Mesenchymal stem cell (in vitro differentiated cells and primary cell): ENCODE results near the gene ALCAM.
A peak's percentile ranks its signal among the peaks of the same experiment; 100 is the strongest.

ENCODE experiments used
- DNase-seq: peaks from one replicate; pipeline ENCODE4 v3.0.0-alpha.2; 2013
- H2AFZ ChIP-seq: one replicate; pipeline ENCODE4 v1.6.1; 2013; ENCODE audit warnings: low read depth, mild to moderate bottlenecking, control low read depth, inconsistent platforms, low read length, moderate library complexity
- H2AK5ac ChIP-seq: 2 replicates; pipeline ENCODE4 v1.6.1; 2013; ENCODE audit warnings: low read length, moderate library complexity, mild to moderate bottlenecking, inconsistent platforms; ENCODE audit not compliant: severe bottlenecking
- H2BK120ac ChIP-seq: one replicate; pipeline ENCODE4 v1.6.1; 2013; ENCODE audit warnings: low read depth, mild to moderate bottlenecking, inconsistent platforms, low read length, moderate library complexity
- H2BK12ac ChIP-seq, 2 experiments: one replicate each; pipeline ENCODE4 v1.6.1; 2013; ENCODE audit warnings: inconsistent platforms in 2 of 2, low read length in 2 of 2, mild to moderate bottlenecking in 2 of 2, moderate library complexity in 2 of 2, control low read depth in 1 of 2
- H2BK15ac ChIP-seq: one replicate; pipeline ENCODE4 v1.6.1; 2013; ENCODE audit warnings: mild to moderate bottlenecking, low read depth, inconsistent platforms; ENCODE audit not compliant: poor library complexity, severe bottlenecking
- H2BK5ac ChIP-seq: 2 replicates; pipeline ENCODE4 v1.6.1; 2013; ENCODE audit warnings: low read depth, mild to moderate bottlenecking, low read length, control low read depth, inconsistent platforms; ENCODE audit not compliant: poor library complexity, severe bottlenecking
- H3K14ac ChIP-seq, 2 experiments: one replicate each; pipeline ENCODE4 v1.6.1; 2013; ENCODE audit warnings: inconsistent platforms in 2 of 2, low read length in 2 of 2, control low read depth in 1 of 2, mild to moderate bottlenecking in 1 of 2, moderate library complexity in 1 of 2
- H3K18ac ChIP-seq, 2 experiments: one replicate each; pipeline ENCODE4 v1.6.1; 2013; ENCODE audit warnings: inconsistent platforms in 2 of 2, low read length in 2 of 2, control low read depth in 1 of 2, low read depth in 1 of 2, mild to moderate bottlenecking in 1 of 2
- H3K23ac ChIP-seq, 2 experiments: one replicate each; pipeline ENCODE4 v1.6.1; 2013; ENCODE audit warnings: inconsistent platforms in 2 of 2, low read length in 2 of 2, mild to moderate bottlenecking in 2 of 2, moderate library complexity in 2 of 2, control low read depth in 1 of 2
- H3K27ac ChIP-seq: 2 replicates; pipeline ENCODE4 v1.5.1; 2013; ENCODE audit warnings: mild to moderate bottlenecking, moderate library complexity, low read length, control low read depth, inconsistent platforms; ENCODE audit not compliant: poor library complexity, severe bottlenecking
- H3K27me3 ChIP-seq, 2 experiments: 2 replicates each; pipeline versions ENCODE4 v1.6.1 to v1.7.0; 2013; ENCODE audit warnings: low read length in 2 of 2, mild to moderate bottlenecking in 2 of 2, moderate library complexity in 2 of 2, control low read depth in 1 of 2, inconsistent platforms in 1 of 2; ENCODE audit not compliant: control insufficient read depth in 1 of 2, insufficient read depth in 1 of 2
- H3K36me3 ChIP-seq, 2 experiments: 2 replicates each; pipeline versions ENCODE4 v1.6.1 to v1.7.0; 2013; ENCODE audit warnings: low read length in 2 of 2, control low read depth in 1 of 2, inconsistent platforms in 1 of 2, low read depth in 1 of 2, mild to moderate bottlenecking in 1 of 2; ENCODE audit not compliant: insufficient read depth in 2 of 2, control insufficient read depth in 1 of 2
- H3K4ac ChIP-seq, 2 experiments: one replicate each; pipeline ENCODE4 v1.6.1; 2013; ENCODE audit warnings: inconsistent platforms in 2 of 2, low read length in 2 of 2, mild to moderate bottlenecking in 2 of 2, moderate library complexity in 2 of 2, control low read depth in 1 of 2, low read depth in 1 of 2
- H3K4me1 ChIP-seq: 2 replicates; pipeline ENCODE4 v1.6.1; 2013; ENCODE audit warnings: low read depth, low read length, control low read depth; ENCODE audit not compliant: control insufficient read depth, insufficient read depth
- H3K4me2 ChIP-seq: 2 replicates; pipeline ENCODE4 v1.6.1; 2013; ENCODE audit warnings: low read length, mild to moderate bottlenecking, inconsistent platforms; ENCODE audit not compliant: poor library complexity, severe bottlenecking
- H3K4me3 ChIP-seq, 2 experiments: 2 replicates each; pipeline versions ENCODE4 v1.5.1 to v1.7.0; 2013; ENCODE audit warnings: low read length in 2 of 2, mild to moderate bottlenecking in 2 of 2, control low read depth in 1 of 2, low read depth in 1 of 2; ENCODE audit not compliant: insufficient read depth in 1 of 2
- H3K79me1 ChIP-seq: replicated peaks from 2 replicates; pipeline ENCODE4 v1.6.1; 2013; ENCODE audit warnings: mild to moderate bottlenecking, control low read depth, low read length, inconsistent platforms; ENCODE audit not compliant: poor library complexity, severe bottlenecking
- H3K9ac ChIP-seq: 2 replicates; pipeline ENCODE4 v1.7.0; 2013; ENCODE audit warnings: mild to moderate bottlenecking, low read length, moderate library complexity
- H3K9me3 ChIP-seq: 2 replicates; pipeline ENCODE4 v1.7.0; 2013; ENCODE audit warnings: mild to moderate bottlenecking, low read length; ENCODE audit not compliant: control insufficient read depth
- H4K8ac ChIP-seq: one replicate; pipeline ENCODE4 v1.6.1; 2013; ENCODE audit warnings: inconsistent platforms, mild to moderate bottlenecking, low read length, moderate library complexity
- H4K91ac ChIP-seq: one replicate; pipeline ENCODE4 v1.6.1; 2013; ENCODE audit warnings: mild to moderate bottlenecking, low read length, inconsistent platforms
- WGBS: methylation state at CpG from one replicate; pipeline ENCODE4 v1.1.7; 2013; ENCODE audit warnings: mixed read lengths; 5-methylcytosine and 5-hydroxymethylcytosine counted together

ALCAM gene

GRCh38 chr3:105511031-105511430, 144.3 kb downstream of the ALCAM start:
- H3K18ac ChIP-seq, result no peak overlapping the region
- H3K79me1 ChIP-seq, result peaks cover 10% of the 10 kb centered on the region
- H3K27ac ChIP-seq, result no peak overlapping the region
- H2AFZ ChIP-seq, result no peak overlapping the region
- H2BK12ac ChIP-seq, result no peak overlapping the region
- H2AK5ac ChIP-seq, result no peak overlapping the region
- no peak overlapping the region for H2BK5ac ChIP-seq
- no peaks in the 10 kb centered on the region for H3K27me3 ChIP-seq
- no peak overlapping the region for H3K23ac ChIP-seq
- no peak overlapping the region for H3K4me3 ChIP-seq
- no peak overlapping the region for H4K8ac ChIP-seq
- no peaks in the 10 kb centered on the region for H3K9me3 ChIP-seq
- H3K4me1 ChIP-seq, result no peaks in the 10 kb centered on the region
- no peak for DNase-seq
- no peak overlapping the region for H2BK120ac ChIP-seq
- no peak overlapping the region for H3K14ac ChIP-seq
- no peak overlapping the region for H3K4ac ChIP-seq
- no peak overlapping the region for H3K4me2 ChIP-seq
- H4K91ac ChIP-seq, result no peak overlapping the region
- H3K36me3 ChIP-seq, result no peaks in the 10 kb centered on the region
- H2BK15ac ChIP-seq, result no peak overlapping the region
- peak overlapping the region; percentile 63 for H3K9ac ChIP-seq

GRCh38 chr3:105512061-105512460, 145.4 kb downstream of the ALCAM start:
- H3K9ac ChIP-seq, result peak overlapping the region; percentile 63
- no peak for DNase-seq
- no peak overlapping the region for H4K8ac ChIP-seq
- H3K79me1 ChIP-seq, result peaks cover 8% of the 10 kb centered on the region
- no peaks in the 10 kb centered on the region for H3K4me1 ChIP-seq
- H2AFZ ChIP-seq, result no peak overlapping the region
- H3K4me3 ChIP-seq, result no peak overlapping the region
- no CpG with 5 or more reads among the region's 1 CpG for WGBS
- H2BK120ac ChIP-seq, result no peak overlapping the region
- no peak overlapping the region for H2BK15ac ChIP-seq
- no peak overlapping the region for H3K4ac ChIP-seq
- H2BK12ac ChIP-seq, result no peak overlapping the region
- H3K27ac ChIP-seq, result no peak overlapping the region
- H3K23ac ChIP-seq, result no peak overlapping the region
- no peaks in the 10 kb centered on the region for H3K27me3 ChIP-seq
- no peaks in the 10 kb centered on the region for H3K36me3 ChIP-seq
- no peak overlapping the region for H2AK5ac ChIP-seq
- H4K91ac ChIP-seq, result no peak overlapping the region
- H3K9me3 ChIP-seq, result no peaks in the 10 kb centered on the region
- H3K4me2 ChIP-seq, result no peak overlapping the region
- H3K18ac ChIP-seq, result no peak overlapping the region
- no peak overlapping the region for H2BK5ac ChIP-seq
- no peak overlapping the region for H3K14ac ChIP-seq

DNA sequence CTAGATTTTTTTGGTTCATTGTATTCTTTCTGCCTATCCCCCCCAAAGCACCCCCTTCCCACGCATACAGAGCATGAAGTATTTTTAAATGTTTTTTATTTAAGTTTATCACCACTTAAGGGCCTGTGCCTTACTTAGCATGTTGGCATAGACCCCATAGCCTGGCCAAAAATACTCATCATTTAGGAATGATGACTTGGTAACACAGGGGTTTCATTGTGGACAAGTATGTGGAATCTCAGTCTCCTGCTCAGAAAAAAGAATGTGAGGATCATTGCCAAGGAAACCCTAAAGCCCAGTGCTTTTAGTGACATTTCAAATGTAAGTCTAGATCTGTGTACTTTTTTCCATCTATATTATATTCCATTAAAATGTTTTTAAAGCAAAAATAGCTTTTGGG, 146.3 kb downstream of the ALCAM start:
- Histone ChIP-seq H3K27me3 (no peaks in the 10 kb centered on the region), H3K79me1 (peaks cover 6% of the 10 kb centered on the region), H2AK5ac (no peak overlapping the region), H2BK15ac (no peak overlapping the region), H2BK5ac (no peak overlapping the region), H3K14ac (no peak overlapping the region), H3K27ac (no peak overlapping the region), H3K23ac (no peak overlapping the region), H2BK12ac (no peak overlapping the region), H3K36me3 (no peaks in the 10 kb centered on the region), H3K4me3 (no peak overlapping the region), H4K8ac (no peak overlapping the region), H2BK120ac (no peak overlapping the region), H3K4me1 (no peaks in the 10 kb centered on the region), H3K9me3 (no peaks in the 10 kb centered on the region), H3K4me2 (no peak overlapping the region), H2AFZ (no peak overlapping the region), H4K91ac (no peak overlapping the region), H3K4ac (no peak overlapping the region), H3K9ac (peak overlapping the region; percentile 63), H3K18ac (no peak overlapping the region)
- no peak for DNase-seq
- no CpG with 5 or more reads among the region's 1 CpG for WGBS

GRCh38 chr3:105513886-105514285, 147.2 kb downstream of the ALCAM start:
- H2AK5ac ChIP-seq, result no peak overlapping the region
- H3K14ac ChIP-seq, result no peak overlapping the region
- no peaks in the 10 kb centered on the region for H3K27me3 ChIP-seq
- H4K91ac ChIP-seq, result no peak overlapping the region
- H3K18ac ChIP-seq, result no peak overlapping the region
- peaks cover 6% of the 10 kb centered on the region for H3K79me1 ChIP-seq
- H2AFZ ChIP-seq, result no peak overlapping the region
- H3K27ac ChIP-seq, result no peak overlapping the region
- no peak overlapping the region for H2BK120ac ChIP-seq
- 100% methylated on average over 2 of the region's 2 CpGs for WGBS
- no peak overlapping the region for H3K4ac ChIP-seq
- no peak overlapping the region for H3K23ac ChIP-seq
- no peaks in the 10 kb centered on the region for H3K36me3 ChIP-seq
- H3K4me1 ChIP-seq, result no peaks in the 10 kb centered on the region
- H4K8ac ChIP-seq, result no peak overlapping the region
- no peak overlapping the region for H3K4me3 ChIP-seq
- H3K9ac ChIP-seq, result no peak overlapping the region
- no peaks in the 10 kb centered on the region for H3K9me3 ChIP-seq
- no peak for DNase-seq
- H3K4me2 ChIP-seq, result no peak overlapping the region
- no peak overlapping the region for H2BK12ac ChIP-seq
- H2BK15ac ChIP-seq, result no peak overlapping the region
- H2BK5ac ChIP-seq, result no peak overlapping the region
